Astrocyte of the cerebellum (primary cell): ENCODE results near the gene SOBP.

ENCODE experiments used
- DNase-seq: peaks from one replicate; pipeline ENCODE4 v3.0.0-alpha.2; 2011; ENCODE audit warnings: low read depth
- H3K4me3 ChIP-seq: 2 replicates; pipeline ENCODE4 v1.5.1; 2011; ENCODE audit warnings: mild to moderate bottlenecking, low read depth, low read length, moderate library complexity
- CTCF ChIP-seq: IDR thresholded peaks from 2 replicates; pipeline ENCODE4 v1.5.1; 2012; ENCODE audit warnings: low read length, low read depth, moderate library complexity, mild to moderate bottlenecking; ENCODE audit errors: missing control alignments
- in situ Hi-C: cut with HindIII; loops from 2 replicates; pipeline ENCODE4 v1.10.0; 2017; ENCODE audit warnings: low sequenced_read_pairs

The SOBP gene

GRCh38 chr6:107684996-107685395 is 195.1 kb downstream of the SOBP start:
- DNase-seq = no peak
- no peak for TF ChIP-seq CTCF
- in situ Hi-C loops = no loop called here

GRCh38 chr6:107689190-107689589 is 199.3 kb downstream of the SOBP start:
- DNase-seq = no peak
- H3K4me3 ChIP-seq = no peak overlapping the region
- in situ Hi-C loops = no loop called here
- no peak for TF ChIP-seq CTCF

More at GRCh38 chr6:107684996-107685395, 195.1 kb downstream of the SOBP start:
- no peak overlapping the region for H3K4me3 ChIP-seq

- DNase-seq = no peak
- TF ChIP-seq CTCF = no peak
- in situ Hi-C loops = no loop called here
- H3K4me3 ChIP-seq = no peak overlapping the region
Measured at GRCh38 chr6:107689951-107690642, 200.2 kb downstream of the SOBP start.

- no peak for TF ChIP-seq CTCF
- H3K4me3 ChIP-seq = no peak overlapping the region
- no peak for DNase-seq
- in situ Hi-C loops = no loop called here
Measured at GRCh38 chr6:107690643-107691061, 200.7 kb downstream of the SOBP start.

- no peak for DNase-seq
- no peak for TF ChIP-seq CTCF
- no peak overlapping the region for H3K4me3 ChIP-seq
- in situ Hi-C loops = no loop called here
Measured at GRCh38 chr6:107691062-107691751, 201.3 kb downstream of the SOBP start.

GRCh38 chr6:107692351-107692750 is 202.4 kb downstream of the SOBP start:
- DNase-seq = no peak
- TF ChIP-seq CTCF = no peak
- no peak overlapping the region for H3K4me3 ChIP-seq
- in situ Hi-C loops = no loop called here
